GM12875 (cell line): Measurements from ENCODE around the gene MSLN.

Experiments
- H3K4me3 ChIP-seq: one replicate; pipeline ENCODE4 v1.5.1; 2011; ENCODE audit warnings: low read depth, low read length, control low read depth
- TF ChIP-seq, protein P1 (sequence below): IDR thresholded peaks from 2 replicates; pipeline ENCODE4 v1.5.1; 2011; ENCODE audit warnings: low read depth, mild to moderate bottlenecking, control low read depth, inconsistent platforms, low read length, moderate library complexity, borderline replicate concordance; ENCODE audit not compliant: insufficient read depth

MSLN gene

DNA sequence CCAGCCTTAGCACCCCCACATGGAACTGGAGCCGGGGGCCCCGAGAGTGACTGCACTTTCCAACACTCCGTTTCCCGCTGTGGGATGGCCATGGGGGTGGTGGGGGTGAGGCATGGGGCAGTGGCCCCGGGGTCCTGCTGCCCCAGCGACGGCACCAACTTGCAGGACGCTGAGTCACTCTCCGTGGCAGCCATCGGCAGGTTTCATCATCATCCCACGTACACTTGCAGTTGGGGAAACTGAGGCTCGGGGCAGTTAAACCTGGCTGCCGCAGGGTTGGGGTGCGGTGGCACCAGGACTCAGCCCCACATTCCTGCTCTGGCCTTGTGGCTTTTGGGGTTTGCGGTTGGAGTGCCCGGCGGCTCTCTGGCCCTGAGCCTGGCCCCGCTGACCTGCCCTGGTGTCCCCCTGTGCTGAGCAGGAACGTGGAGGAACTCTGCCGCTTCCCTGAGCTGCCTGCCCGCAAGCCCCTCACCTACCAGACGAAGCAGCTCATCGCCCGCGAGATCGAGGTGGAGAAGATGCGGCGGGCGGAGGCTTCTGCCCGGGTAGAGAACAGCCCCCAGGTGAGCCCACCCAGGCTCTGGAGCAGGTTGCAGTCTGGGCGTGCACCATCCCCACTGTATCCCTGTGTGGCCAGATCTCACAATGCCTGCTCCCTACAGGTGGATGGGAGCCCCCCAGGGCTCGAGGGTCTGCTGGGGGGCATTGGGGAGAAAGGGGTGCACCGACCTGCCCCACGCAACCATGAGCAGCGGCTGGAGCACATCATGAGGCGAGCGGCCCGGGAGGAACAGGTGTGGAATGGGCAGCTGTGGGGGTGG lies 36.0 kb downstream of the MSLN start:
- no peak overlapping the region for H3K4me3 ChIP-seq
- TF ChIP-seq, protein P1, sequence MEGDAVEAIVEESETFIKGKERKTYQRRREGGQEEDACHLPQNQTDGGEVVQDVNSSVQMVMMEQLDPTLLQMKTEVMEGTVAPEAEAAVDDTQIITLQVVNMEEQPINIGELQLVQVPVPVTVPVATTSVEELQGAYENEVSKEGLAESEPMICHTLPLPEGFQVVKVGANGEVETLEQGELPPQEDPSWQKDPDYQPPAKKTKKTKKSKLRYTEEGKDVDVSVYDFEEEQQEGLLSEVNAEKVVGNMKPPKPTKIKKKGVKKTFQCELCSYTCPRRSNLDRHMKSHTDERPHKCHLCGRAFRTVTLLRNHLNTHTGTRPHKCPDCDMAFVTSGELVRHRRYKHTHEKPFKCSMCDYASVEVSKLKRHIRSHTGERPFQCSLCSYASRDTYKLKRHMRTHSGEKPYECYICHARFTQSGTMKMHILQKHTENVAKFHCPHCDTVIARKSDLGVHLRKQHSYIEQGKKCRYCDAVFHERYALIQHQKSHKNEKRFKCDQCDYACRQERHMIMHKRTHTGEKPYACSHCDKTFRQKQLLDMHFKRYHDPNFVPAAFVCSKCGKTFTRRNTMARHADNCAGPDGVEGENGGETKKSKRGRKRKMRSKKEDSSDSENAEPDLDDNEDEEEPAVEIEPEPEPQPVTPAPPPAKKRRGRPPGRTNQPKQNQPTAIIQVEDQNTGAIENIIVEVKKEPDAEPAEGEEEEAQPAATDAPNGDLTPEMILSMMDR, result no peak

DNA sequence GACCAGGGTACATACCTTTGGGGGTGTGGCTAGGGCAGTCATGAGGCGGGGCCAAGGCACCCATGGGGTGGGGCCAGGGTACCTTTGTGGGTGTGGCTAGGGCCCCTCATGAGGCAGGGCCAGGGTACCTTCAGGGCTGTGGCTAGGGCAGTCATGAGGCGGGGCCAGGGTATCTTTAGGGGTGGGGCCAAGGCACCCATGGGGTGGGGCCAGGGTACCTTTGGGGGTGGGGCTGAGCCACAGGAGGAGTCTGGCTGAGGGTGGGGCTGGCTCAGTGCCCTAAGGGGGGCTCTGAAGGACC lies 36.5 kb downstream of the MSLN start:
- TF ChIP-seq, protein P1, result no peak
- H3K4me3 ChIP-seq, result no peak overlapping the region

DNA sequence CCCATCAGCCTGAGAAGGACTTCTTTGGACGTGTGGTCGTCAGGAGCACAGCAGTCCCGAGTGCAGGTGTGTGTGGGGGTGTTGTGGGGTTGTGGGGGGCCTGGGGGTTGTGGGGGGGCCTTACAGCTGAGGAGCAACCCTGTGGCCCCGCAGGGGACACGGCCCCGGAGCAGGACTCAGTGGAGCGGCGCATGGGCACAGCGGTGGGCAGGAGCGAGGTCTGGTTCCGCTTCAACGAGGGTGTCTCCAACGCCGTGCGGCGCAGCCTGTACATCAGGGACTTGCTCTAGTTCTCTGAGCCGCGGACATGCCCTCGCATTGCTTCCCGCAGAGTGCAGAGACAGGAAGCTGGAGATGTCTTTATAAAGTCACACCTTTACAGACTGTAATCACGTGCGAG lies 37.2 kb downstream of the MSLN start:
- H3K4me3 ChIP-seq, result no peak overlapping the region
- TF ChIP-seq, protein P1, result no peak

DNA sequence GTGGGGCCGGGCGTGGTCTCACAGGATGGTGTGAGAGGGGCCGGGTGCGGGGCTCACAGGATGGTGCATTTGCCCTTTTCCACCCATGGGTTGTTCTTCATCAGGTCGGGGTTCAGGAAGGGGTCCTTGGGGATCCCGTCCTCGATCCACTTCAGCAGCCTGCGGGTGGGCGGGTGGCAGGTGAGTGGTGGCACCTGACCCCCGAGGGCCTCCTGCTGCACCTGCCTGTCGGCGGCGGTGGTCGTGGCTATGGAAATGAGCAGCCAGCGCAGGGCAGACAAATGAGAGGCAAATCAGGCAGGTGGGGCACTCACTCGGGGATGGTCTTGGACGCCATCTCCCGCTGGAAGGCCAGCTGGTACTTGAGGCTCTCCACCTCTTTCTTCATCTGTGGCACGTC lies 38.1 kb downstream of the MSLN start:
- no peak overlapping the region for H3K4me3 ChIP-seq
- TF ChIP-seq, protein P1, result no peak

DNA sequence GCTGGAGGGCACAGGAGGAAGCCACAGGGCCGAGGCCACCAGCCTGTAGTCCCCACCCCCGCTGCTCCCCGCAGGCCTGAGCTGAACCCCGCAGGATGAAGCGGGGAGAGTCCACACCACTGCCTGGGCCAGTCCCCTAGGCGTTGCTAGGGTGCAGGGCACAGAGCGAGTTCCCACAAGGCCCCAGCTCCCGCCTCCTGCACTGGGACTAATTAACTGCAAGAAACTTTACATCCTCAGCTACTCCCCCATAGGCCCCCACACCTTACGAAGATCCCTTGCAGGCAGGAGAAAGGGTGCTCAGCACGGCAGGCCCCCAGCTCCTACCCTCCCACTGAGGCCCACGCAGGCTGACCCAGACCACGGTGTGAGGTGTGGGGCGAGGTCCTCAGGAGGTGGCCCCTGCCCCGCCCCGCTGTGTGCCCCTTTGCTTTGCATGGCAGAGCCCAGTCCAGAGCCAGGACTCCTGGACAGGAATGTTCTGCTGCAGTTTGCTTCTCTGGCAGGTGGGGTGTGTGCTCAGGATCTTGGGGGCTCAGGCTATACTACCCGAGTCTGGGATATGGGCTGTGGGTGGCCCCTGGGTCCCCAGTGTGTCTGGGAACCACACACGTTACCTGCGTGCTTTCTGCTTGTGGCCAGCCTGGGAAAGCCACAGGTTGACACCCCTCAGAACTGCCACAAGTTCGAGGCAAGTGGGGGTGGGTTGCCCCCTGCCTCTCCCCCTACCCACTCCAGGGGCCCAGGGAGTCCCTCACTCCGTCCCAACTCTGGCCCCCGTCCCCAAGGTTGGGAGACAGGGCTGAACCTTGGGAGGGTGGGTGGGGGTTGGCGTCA lies 38.8 kb downstream of the MSLN start:
- H3K4me3 ChIP-seq, result no peak overlapping the region
- TF ChIP-seq, protein P1, result no peak

DNA sequence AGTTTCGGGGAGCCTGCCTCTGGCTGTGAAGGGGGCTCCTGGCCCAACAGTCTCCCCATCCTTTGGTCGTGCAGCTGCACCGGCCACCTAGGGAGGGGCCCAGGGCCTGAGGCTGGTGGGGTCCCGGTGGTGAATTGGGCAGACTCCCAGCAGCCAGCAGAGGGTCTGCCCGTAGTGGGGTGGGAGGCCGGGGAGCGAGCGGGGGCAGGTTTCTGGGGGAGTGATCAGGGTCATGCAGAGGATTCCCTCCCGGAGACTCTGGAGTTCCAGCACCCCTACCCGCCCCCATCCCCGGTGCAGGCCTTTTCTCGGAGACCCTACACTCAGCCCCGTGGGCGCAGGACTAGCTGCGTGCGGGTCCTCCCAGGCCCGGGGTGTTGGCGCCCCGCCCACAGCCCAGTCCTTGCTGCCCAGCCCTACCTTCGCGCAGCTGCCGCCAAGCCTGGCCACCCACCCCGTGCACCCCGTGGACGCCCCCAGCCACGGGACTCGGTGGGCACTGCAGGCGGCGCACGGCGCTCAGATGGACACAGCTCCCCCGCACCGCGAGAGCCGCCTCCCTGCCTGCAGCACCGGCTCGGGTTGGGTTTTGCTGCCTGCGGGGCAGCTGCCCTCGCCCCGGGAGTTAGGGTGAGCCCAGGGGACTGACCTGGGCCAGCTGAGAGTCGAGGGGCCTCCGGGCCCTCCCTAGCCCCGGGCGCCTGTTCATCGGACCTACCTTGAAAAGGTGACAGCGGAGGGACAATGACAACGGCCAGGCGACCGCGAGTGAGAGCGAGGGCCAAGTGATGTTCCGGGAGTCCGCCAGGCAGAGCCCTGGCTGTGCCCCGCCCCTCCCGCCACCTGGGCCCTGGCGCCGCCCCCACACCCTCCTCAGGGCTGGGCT lies 39.7 kb downstream of the MSLN start, which contains the start of gene GNG13:
GNG13 (minus strand) TSS at position 787 of the 886 bp plus-strand sequence. CDS start 1,657 bp downstream, outside the sequence.
- H3K4me3 ChIP-seq, result no peak within 1 kb of the TSS
- TF ChIP-seq, protein P1, result no peak
